ENCODE data around the gene PARD3B. TPM values are rescaled to one million over a fixed set of nuclear protein-coding genes. Genes with fewer than 3 reads are reported as not detected.
A peak's percentile ranks its signal among the peaks of the same experiment; 100 is the strongest.

PARD3B gene
- total RNA-seq, 1 donor from 2014 or later: 18.4 TPM

GRCh38 chr2:204539019-204539385, 6.3 kb upstream of the PARD3B start:
- Mint-ChIP-seq H3K4me1 (no peaks in the 10 kb centered on the region), H3K36me3 (ENCODE audit: low read depth) (no peaks in the 10 kb centered on the region), H3K9me3 (no peaks in the 10 kb centered on the region), H3K27me3 (ENCODE audit: low read depth) (peaks cover 4% of the 10 kb centered on the region), H3K27ac (ENCODE audit: unreplicated experiment) (no peak overlapping the region), H3K4me3 (no peak overlapping the region)
- TF ChIP-seq CTCF (conservative IDR thresholded peaks at IDR 0.05): no peak
- DNase-seq (ENCODE audit: low read depth, low spot score): no peak

GRCh38 chr2:204541637-204542036, 3.6 kb upstream of the PARD3B start:
- Mint-ChIP-seq H3K4me1 (peaks cover 17% of the 10 kb centered on the region), H3K36me3 (ENCODE audit: low read depth) (no peaks in the 10 kb centered on the region), H3K27ac (ENCODE audit: unreplicated experiment) (no peak overlapping the region), H3K4me3 (no peak overlapping the region), H3K9me3 (no peaks in the 10 kb centered on the region), H3K27me3 (ENCODE audit: low read depth) (peaks cover 13% of the 10 kb centered on the region)
- no peak for DNase-seq (ENCODE audit: low read depth, low spot score)
- no peak for TF ChIP-seq CTCF (conservative IDR thresholded peaks at IDR 0.05)

- Mint-ChIP-seq H3K9me3 (no peaks in the 10 kb centered on the region), H3K4me3 (peak overlapping the region; percentile 90), H3K36me3 (ENCODE audit: low read depth) (no peaks in the 10 kb centered on the region), H3K4me1 (peaks cover 26% of the 10 kb centered on the region), H3K27ac (ENCODE audit: unreplicated experiment) (no peak overlapping the region), H3K27me3 (ENCODE audit: low read depth) (peaks cover 13% of the 10 kb centered on the region)
- TF ChIP-seq CTCF (conservative IDR thresholded peaks at IDR 0.05): no peak
- no peak for DNase-seq (ENCODE audit: low read depth, low spot score)
These were observed 2.2 kb upstream of the PARD3B start for GRCh38 chr2:204542982-204543608.

- no peaks in the 10 kb centered on the region for H3K9me3 Mint-ChIP-seq
- TF ChIP-seq CTCF (conservative IDR thresholded peaks at IDR 0.05): no peak
- peaks cover 46% of the 10 kb centered on the region for H3K4me1 Mint-ChIP-seq
- H3K36me3 Mint-ChIP-seq (ENCODE audit: low read depth): no peaks in the 10 kb centered on the region
- peaks cover 13% of the 10 kb centered on the region for H3K27me3 Mint-ChIP-seq (ENCODE audit: low read depth)
- peak overlapping the region; percentile 93 for H3K4me3 Mint-ChIP-seq
- H3K27ac Mint-ChIP-seq (ENCODE audit: unreplicated experiment): no peak overlapping the region
- no peak for DNase-seq (ENCODE audit: low read depth, low spot score)
These were observed 823 bp downstream of the PARD3B start for GRCh38 chr2:204545861-204546735.

GRCh38 chr2:204550751-204551511, 5.7 kb downstream of the PARD3B start:
- H3K4me1 Mint-ChIP-seq: peaks cover 41% of the 10 kb centered on the region
- H3K27me3 Mint-ChIP-seq (ENCODE audit: low read depth): no peaks in the 10 kb centered on the region
- no peak for TF ChIP-seq CTCF (conservative IDR thresholded peaks at IDR 0.05)

More at GRCh38 chr2:204550751-204551511, 5.7 kb downstream of the PARD3B start:
- H3K36me3 Mint-ChIP-seq (ENCODE audit: low read depth): peaks cover 6% of the 10 kb centered on the region
- no peak for DNase-seq (ENCODE audit: low read depth, low spot score)
- H3K9me3 Mint-ChIP-seq: peaks cover 3% of the 10 kb centered on the region
- no peak overlapping the region for H3K27ac Mint-ChIP-seq (ENCODE audit: unreplicated experiment)
- no peak overlapping the region for H3K4me3 Mint-ChIP-seq

Measured in neural crest cell (in vitro differentiated cells).